Panc1 (cell line): ENCODE results near the gene ZNF48. TPM values are rescaled to one million over a fixed set of nuclear protein-coding genes. Genes with fewer than 3 reads are reported as not detected.

Source experiments
- ATAC-seq: fragments of 200-7000 bp; cut with Tn5 transposase; 2 replicates; pipeline ENCODE4 v1.9.1; 2020; ENCODE audit warnings: mild to moderate bottlenecking, moderate library complexity
- BruUV-seq: library from RNA; stranded (reverse); fragments of 400-500 nt; replicated peaks from 2 replicates; lab custom pipeline; 2021; lab: Mats Ljungman, UMichigan
- CTCF ChIA-PET: fragments of 300-600 bp; sonication (Branson Sonifier 250); formaldehyde crosslinking; loops from one replicate; lab custom pipeline; 2022; ENCODE audit warnings: antibody characterized with exemption; lab: Charles Lee
- POLR2A ChIA-PET: fragments of 300-600 bp; sonication (Branson Sonifier 250); formaldehyde crosslinking; loops from one replicate; lab custom pipeline; 2022; ENCODE audit warnings: antibody characterized with exemption; lab: Charles Lee
- DNase-seq: peaks from one replicate; pipeline ENCODE4 v3.0.0-alpha.2; 2010; ENCODE audit warnings: low read depth, low spot score
- H3K27ac ChIP-seq: 2 replicates; pipeline ENCODE4 v1.5.1; 2011; ENCODE audit warnings: mild to moderate bottlenecking, low read length, inconsistent platforms
- H3K27me3 ChIP-seq: fragments of 200-500 bp; sonication (Bioruptor generic); 2 replicates; pipeline ENCODE4 v1.6.0; 2014; ENCODE audit warnings: low read length, inconsistent platforms; ENCODE audit not compliant: control insufficient read depth, insufficient read depth
- H3K36me3 ChIP-seq: fragments of 200-500 bp; sonication (Bioruptor generic); 2 replicates; pipeline ENCODE4 v1.5.1; 2014; ENCODE audit warnings: inconsistent platforms, mild to moderate bottlenecking, low read length, moderate library complexity; ENCODE audit not compliant: control insufficient read depth, insufficient read depth
- H3K4me1 ChIP-seq: 2 replicates; pipeline ENCODE4 v1.5.1; 2011; ENCODE audit warnings: inconsistent platforms, mild to moderate bottlenecking, low read length, moderate library complexity; ENCODE audit not compliant: control insufficient read depth, insufficient read depth
- H3K4me3 ChIP-seq, 2 experiments: 2 replicates each; pipeline ENCODE4 v1.5.1; 2011 to 2012; ENCODE audit warnings: low read depth in 2 of 2, low read length in 2 of 2, mild to moderate bottlenecking in 2 of 2, inconsistent platforms in 1 of 2, moderate library complexity in 1 of 2
- H3K9me3 ChIP-seq: fragments of 200-500 bp; sonication (Bioruptor generic); 2 replicates; pipeline ENCODE4 v1.5.1; 2014; ENCODE audit warnings: low read depth, mild to moderate bottlenecking, inconsistent platforms, low read length, moderate library complexity; ENCODE audit not compliant: control insufficient read depth, insufficient read depth
- CTCF ChIP-seq: fragments of 450-650 bp; IDR thresholded peaks from 2 replicates; pipeline ENCODE4 v1.5.1; 2017; ENCODE audit warnings: mild to moderate bottlenecking
- POLR2AphosphoS5 ChIP-seq: IDR thresholded peaks from 2 replicates; pipeline ENCODE4 v1.6.1; 2012; ENCODE audit warnings: mild to moderate bottlenecking, low read depth, low read length, moderate library complexity
- REST ChIP-seq, 2 experiments: IDR thresholded peaks; 2 replicates each; pipeline ENCODE4 v1.6.1; 2011 to 2012; ENCODE audit warnings: low read depth in 2 of 2, control low read depth in 1 of 2, low read length in 1 of 2, mild to moderate bottlenecking in 1 of 2, moderate library complexity in 1 of 2; ENCODE audit not compliant: insufficient read depth in 1 of 2
- SIN3A ChIP-seq: IDR thresholded peaks from 2 replicates; pipeline ENCODE4 v1.6.1; 2012; ENCODE audit warnings: low read depth, mild to moderate bottlenecking, low read length, moderate library complexity, borderline replicate concordance; ENCODE audit not compliant: insufficient read depth
- TCF7L2 ChIP-seq: IDR thresholded peaks from 2 replicates; pipeline ENCODE4 v1.6.1; 2011; ENCODE audit warnings: mild to moderate bottlenecking, low read depth, low read length, inconsistent platforms
- in situ Hi-C: cut with HindIII; loops from 2 replicates; pipeline ENCODE4 v1.10.0; 2016; ENCODE audit warnings: low sequenced_read_pairs, low pct_unique_long_range_greater_than_20kb
- intact Hi-C: fragments of 100-400 bp; cut with micrococcal nuclease; formaldehyde crosslinking; loops from one replicate; pipeline ENCODE4 v1.10.0; 2022; ENCODE audit not compliant: unreplicated experiment
- total RNA-seq: library from RNA; stranded (reverse); gene quantifications from one replicate; pipeline ENCODE4 v1.2.1, GENCODE V29; 2021; ENCODE audit not compliant: unreplicated experiment

ZNF48 gene
- total RNA-seq, 1 experiment from 2014 or later: 16.6 TPM

- DNase-seq (no peak), ATAC-seq (no peak)
- Histone ChIP-seq H3K4me3 (no peak overlapping the region), H3K9me3 (no peaks in the 10 kb centered on the region), H3K27ac (no peak overlapping the region), H3K4me1 (peaks cover 7% of the 10 kb centered on the region), H3K27me3 (no peaks in the 10 kb centered on the region), H3K36me3 (no peaks in the 10 kb centered on the region; the same call in 1 of the 2 replicates)
- intact Hi-C loops (no loop called here), in situ Hi-C loops (no loop called here)
- no TSS peak for BruUV-seq
- ChIA-PET CTCF (no interaction called here), POLR2A (no interaction called here)
- TF ChIP-seq TCF7L2 (no peak), REST (IDR thresholded peaks at IDR 0.05; ENCODE audit: insufficient read depth in 1 of 2, low read depth in 2 of 2, low read length in 1 of 2) (no peak), CTCF (no peak), POLR2AphosphoS5 (no peak), SIN3A (no peak)
Observed at GRCh38 chr16:30380803-30381208, 14.4 kb upstream of the ZNF48 start.

GRCh38 chr16:30381291-30382041 lies 13.8 kb upstream of the ZNF48 start:
- Histone ChIP-seq H3K4me3 (no peak overlapping the region), H3K27ac (no peak overlapping the region), H3K27me3 (no peaks in the 10 kb centered on the region), H3K4me1 (peaks cover 7% of the 10 kb centered on the region), H3K36me3 (no peaks in the 10 kb centered on the region; the same call in 1 of the 2 replicates), H3K9me3 (no peaks in the 10 kb centered on the region)
- BruUV-seq: no TSS peak
- intact Hi-C loops (no loop called here), in situ Hi-C loops (no loop called here)
- ChIA-PET CTCF (no interaction called here), POLR2A (no interaction called here)
- no peak for TF ChIP-seq CTCF
- TF ChIP-seq POLR2AphosphoS5: no peak
- no peak for TF ChIP-seq TCF7L2
- no peak for TF ChIP-seq REST (IDR thresholded peaks at IDR 0.05; ENCODE audit: insufficient read depth in 1 of 2, low read depth in 2 of 2, low read length in 1 of 2)
- no peak for TF ChIP-seq SIN3A
- no peak for ATAC-seq
- no peak for DNase-seq
